WTC11 (cell line): Measurements from ENCODE around the gene ATP7A. TPM values are rescaled to one million over a fixed set of nuclear protein-coding genes. Genes with fewer than 3 reads are reported as not detected.
A peak's percentile ranks its signal among the peaks of the same experiment; 100 is the strongest.

ENCODE experiments used
- ATAC-seq: fragments of 200-7000 bp; cut with Tn5 transposase; 2 replicates; pipeline ENCODE4 v1.10.0; 2021; ENCODE audit warnings: mild to moderate bottlenecking, moderate library complexity
- CTCF ChIA-PET: fragments of 300-600 bp; sonication (Branson Sonifier 250); formaldehyde crosslinking; loops from one replicate; lab custom pipeline; 2021; ENCODE audit warnings: antibody characterized with exemption; lab: Charles Lee
- POLR2A ChIA-PET: fragments of 350-600 bp; sonication (Branson Sonifier 250); formaldehyde crosslinking; loops from one replicate; lab custom pipeline; 2021; ENCODE audit warnings: antibody characterized with exemption; lab: Charles Lee
- DNase-seq: peaks from one replicate; pipeline ENCODE4 v3.0.0; 2021; ENCODE audit warnings: low spot score
- H3K27ac Mint-ChIP-seq: 2 replicates; pipeline ENCODE4 v1.8.0; 2021; ENCODE audit warnings: mixed read lengths
- H3K27me3 Mint-ChIP-seq: 2 replicates; pipeline ENCODE4 v1.8.0; 2021; ENCODE audit warnings: low read depth, mild to moderate bottlenecking, moderate library complexity, mixed read lengths
- H3K36me3 Mint-ChIP-seq: 2 replicates; pipeline ENCODE4 v1.8.0; 2021; ENCODE audit warnings: mixed read lengths
- H3K4me1 Mint-ChIP-seq: 2 replicates; pipeline ENCODE4 v1.8.0; 2022; ENCODE audit warnings: mixed read lengths
- H3K4me3 Mint-ChIP-seq: 2 replicates; pipeline ENCODE4 v1.8.0; 2021; ENCODE audit warnings: mild to moderate bottlenecking, moderate library complexity, mixed read lengths
- H3K9me3 Mint-ChIP-seq: 2 replicates; pipeline ENCODE4 v1.8.0; 2021; ENCODE audit warnings: mixed read lengths
- CREB1 ChIP-seq: sonication (generic); formaldehyde crosslinking; IDR thresholded peaks from 2 replicates; pipeline ENCODE4 v1.8.0; 2023; ENCODE audit warnings: mild to moderate bottlenecking, missing genetic modification reagents
- CREM ChIP-seq: sonication (generic); formaldehyde crosslinking; IDR thresholded peaks from 2 replicates; pipeline ENCODE4 v1.8.1; 2022; ENCODE audit warnings: mild to moderate bottlenecking, missing genetic modification reagents, moderate library complexity
- ELF4 ChIP-seq: sonication (generic); formaldehyde crosslinking; IDR thresholded peaks from 2 replicates; pipeline ENCODE4 v1.8.1; 2022; ENCODE audit warnings: low read depth, mild to moderate bottlenecking, moderate library complexity, missing genetic modification reagents
- EMX1 ChIP-seq: fragments of 250-450 bp; sonication (Bioruptor Pico); IDR thresholded peaks from 2 replicates; pipeline ENCODE4 v1.8.0; 2021; ENCODE audit warnings: mild to moderate bottlenecking
- ERG ChIP-seq: fragments of 250-450 bp; sonication (Bioruptor Pico); IDR thresholded peaks from 2 replicates; pipeline ENCODE4 v1.8.0; 2021; ENCODE audit warnings: mild to moderate bottlenecking
- GRHL2 ChIP-seq: fragments of 250-450 bp; sonication (Bioruptor Pico); IDR thresholded peaks from 2 replicates; pipeline ENCODE4 v1.8.0; 2022; ENCODE audit warnings: mild to moderate bottlenecking, moderate library complexity; ENCODE audit not compliant: insufficient replicate concordance, severe bottlenecking
- JUN ChIP-seq: sonication (generic); formaldehyde crosslinking; IDR thresholded peaks from 2 replicates; pipeline ENCODE4 v1.8.0; 2023; ENCODE audit warnings: mild to moderate bottlenecking, missing genetic modification reagents
- MYBL2 ChIP-seq: sonication (generic); formaldehyde crosslinking; IDR thresholded peaks from 2 replicates; pipeline ENCODE4 v1.8.1; 2023; ENCODE audit warnings: mild to moderate bottlenecking, moderate library complexity, missing genetic modification reagents
- NFATC4 ChIP-seq: fragments of 250-450 bp; sonication (Bioruptor Pico); IDR thresholded peaks from 2 replicates; pipeline ENCODE4 v1.9.0; 2021; ENCODE audit warnings: mild to moderate bottlenecking
- NR3C1 ChIP-seq: sonication (generic); formaldehyde crosslinking; conservative IDR thresholded peaks from 2 replicates; pipeline ENCODE4 v1.8.1; 2023; ENCODE audit warnings: low read depth, mild to moderate bottlenecking, missing genetic modification reagents
- OVOL2 ChIP-seq: fragments of 250-450 bp; sonication (Bioruptor Pico); IDR thresholded peaks from 2 replicates; pipeline ENCODE4 v1.9.0; 2021; ENCODE audit warnings: mild to moderate bottlenecking, borderline replicate concordance
- SMAD4 ChIP-seq: sonication (generic); formaldehyde crosslinking; IDR thresholded peaks from 2 replicates; pipeline ENCODE4 v1.8.0; 2022; ENCODE audit warnings: mild to moderate bottlenecking, missing genetic modification reagents
- TCF7 ChIP-seq: sonication (generic); formaldehyde crosslinking; IDR thresholded peaks from 2 replicates; pipeline ENCODE4 v1.8.0; 2022; ENCODE audit warnings: mild to moderate bottlenecking, low read depth, missing genetic modification reagents, moderate library complexity
- TEAD1 ChIP-seq: sonication (generic); formaldehyde crosslinking; IDR thresholded peaks from 2 replicates; pipeline ENCODE4 v1.8.0; 2022; ENCODE audit warnings: mild to moderate bottlenecking, missing genetic modification reagents
- ZNF232 ChIP-seq: sonication (generic); formaldehyde crosslinking; IDR thresholded peaks from 2 replicates; pipeline ENCODE4 v1.8.0; 2022; ENCODE audit warnings: mild to moderate bottlenecking, missing genetic modification reagents
- ZNF317 ChIP-seq: sonication (generic); formaldehyde crosslinking; IDR thresholded peaks from 2 replicates; pipeline ENCODE4 v1.8.1; 2023; ENCODE audit warnings: low read depth, mild to moderate bottlenecking, moderate library complexity, missing genetic modification reagents, borderline replicate concordance
- total RNA-seq: library from RNA; stranded (reverse); gene quantifications from 3 replicates; pipeline ENCODE4 v1.2.3, GENCODE V29; 2021
- TF ChIP-seq, protein P1 (sequence below): sonication (generic); formaldehyde crosslinking; IDR thresholded peaks from 2 replicates; pipeline ENCODE4 v1.8.1; 2023; ENCODE audit warnings: mild to moderate bottlenecking, missing genetic modification reagents
- TF ChIP-seq, protein P2 (sequence below): sonication (generic); formaldehyde crosslinking; IDR thresholded peaks from 2 replicates; pipeline ENCODE4 v1.8.0; 2022; ENCODE audit warnings: missing genetic modification reagents
- TF ChIP-seq, protein P3 (sequence below): sonication (generic); formaldehyde crosslinking; conservative IDR thresholded peaks from 2 replicates; pipeline ENCODE4 v1.8.1; 2022; ENCODE audit warnings: mild to moderate bottlenecking, missing genetic modification reagents
- TF ChIP-seq, protein P4 (sequence below): fragments of 250-450 bp; sonication (Bioruptor Pico); IDR thresholded peaks from 2 replicates; pipeline ENCODE4 v1.9.0; 2021; ENCODE audit warnings: mild to moderate bottlenecking

Gene ATP7A
- total RNA-seq, 1 experiment from 2014 or later: 2.8 TPM

- TF ChIP-seq CREM (no peak), ZNF317 (no peak), TCF7 (CRISPR knock-in tag) (no peak)
Measured at GRCh38 chrX:77892887-77893286, 17.6 kb upstream of the ATP7A start (continued).

GRCh38 chrX:77893713-77894112 lies 16.8 kb upstream of the ATP7A start:
- H3K4me3 Mint-ChIP-seq: peak overlapping the region; percentile 14; the same call in 1 of the 2 replicates
- POLR2A ChIA-PET: no interaction called here

More at GRCh38 chrX:77893713-77894112, 16.8 kb upstream of the ATP7A start:
- ATAC-seq (no peak), DNase-seq (no peak)
- H3K4me1 Mint-ChIP-seq: no peaks in the 10 kb centered on the region
- H3K36me3 Mint-ChIP-seq: peaks cover 8% of the 10 kb centered on the region
- no peak overlapping the region for H3K27ac Mint-ChIP-seq
- CTCF ChIA-PET: no interaction called here
- no peaks in the 10 kb centered on the region for H3K9me3 Mint-ChIP-seq
- H3K27me3 Mint-ChIP-seq: no peaks in the 10 kb centered on the region
- TF ChIP-seq NR3C1 (CRISPR knock-in tag) (no peak), GRHL2 (CRISPR knock-in tag) (no peak), CREB1 (no peak), NFATC4 (CRISPR knock-in tag) (no peak), OVOL2 (CRISPR knock-in tag) (no peak), MYBL2 (CRISPR knock-in tag) (no peak), SMAD4 (CRISPR knock-in tag) (no peak), ZNF232 (CRISPR knock-in tag) (no peak), ERG (CRISPR knock-in tag) (no peak), JUN (CRISPR knock-in tag) (no peak), EMX1 (no peak), ELF4 (CRISPR knock-in tag) (no peak), TEAD1 (no peak)
- TF ChIP-seq, protein P1, sequence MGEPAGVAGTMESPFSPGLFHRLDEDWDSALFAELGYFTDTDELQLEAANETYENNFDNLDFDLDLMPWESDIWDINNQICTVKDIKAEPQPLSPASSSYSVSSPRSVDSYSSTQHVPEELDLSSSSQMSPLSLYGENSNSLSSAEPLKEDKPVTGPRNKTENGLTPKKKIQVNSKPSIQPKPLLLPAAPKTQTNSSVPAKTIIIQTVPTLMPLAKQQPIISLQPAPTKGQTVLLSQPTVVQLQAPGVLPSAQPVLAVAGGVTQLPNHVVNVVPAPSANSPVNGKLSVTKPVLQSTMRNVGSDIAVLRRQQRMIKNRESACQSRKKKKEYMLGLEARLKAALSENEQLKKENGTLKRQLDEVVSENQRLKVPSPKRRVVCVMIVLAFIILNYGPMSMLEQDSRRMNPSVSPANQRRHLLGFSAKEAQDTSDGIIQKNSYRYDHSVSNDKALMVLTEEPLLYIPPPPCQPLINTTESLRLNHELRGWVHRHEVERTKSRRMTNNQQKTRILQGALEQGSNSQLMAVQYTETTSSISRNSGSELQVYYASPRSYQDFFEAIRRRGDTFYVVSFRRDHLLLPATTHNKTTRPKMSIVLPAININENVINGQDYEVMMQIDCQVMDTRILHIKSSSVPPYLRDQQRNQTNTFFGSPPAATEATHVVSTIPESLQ: no peak
- TF ChIP-seq, protein P2, sequence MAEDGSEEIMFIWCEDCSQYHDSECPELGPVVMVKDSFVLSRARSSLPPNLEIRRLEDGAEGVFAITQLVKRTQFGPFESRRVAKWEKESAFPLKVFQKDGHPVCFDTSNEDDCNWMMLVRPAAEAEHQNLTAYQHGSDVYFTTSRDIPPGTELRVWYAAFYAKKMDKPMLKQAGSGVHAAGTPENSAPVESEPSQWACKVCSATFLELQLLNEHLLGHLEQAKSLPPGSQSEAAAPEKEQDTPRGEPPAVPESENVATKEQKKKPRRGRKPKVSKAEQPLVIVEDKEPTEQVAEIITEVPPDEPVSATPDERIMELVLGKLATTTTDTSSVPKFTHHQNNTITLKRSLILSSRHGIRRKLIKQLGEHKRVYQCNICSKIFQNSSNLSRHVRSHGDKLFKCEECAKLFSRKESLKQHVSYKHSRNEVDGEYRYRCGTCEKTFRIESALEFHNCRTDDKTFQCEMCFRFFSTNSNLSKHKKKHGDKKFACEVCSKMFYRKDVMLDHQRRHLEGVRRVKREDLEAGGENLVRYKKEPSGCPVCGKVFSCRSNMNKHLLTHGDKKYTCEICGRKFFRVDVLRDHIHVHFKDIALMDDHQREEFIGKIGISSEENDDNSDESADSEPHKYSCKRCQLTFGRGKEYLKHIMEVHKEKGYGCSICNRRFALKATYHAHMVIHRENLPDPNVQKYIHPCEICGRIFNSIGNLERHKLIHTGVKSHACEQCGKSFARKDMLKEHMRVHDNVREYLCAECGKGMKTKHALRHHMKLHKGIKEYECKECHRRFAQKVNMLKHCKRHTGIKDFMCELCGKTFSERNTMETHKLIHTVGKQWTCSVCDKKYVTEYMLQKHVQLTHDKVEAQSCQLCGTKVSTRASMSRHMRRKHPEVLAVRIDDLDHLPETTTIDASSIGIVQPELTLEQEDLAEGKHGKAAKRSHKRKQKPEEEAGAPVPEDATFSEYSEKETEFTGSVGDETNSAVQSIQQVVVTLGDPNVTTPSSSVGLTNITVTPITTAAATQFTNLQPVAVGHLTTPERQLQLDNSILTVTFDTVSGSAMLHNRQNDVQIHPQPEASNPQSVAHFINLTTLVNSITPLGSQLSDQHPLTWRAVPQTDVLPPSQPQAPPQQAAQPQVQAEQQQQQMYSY (CRISPR knock-in tag): no peak
- TF ChIP-seq, protein P3, sequence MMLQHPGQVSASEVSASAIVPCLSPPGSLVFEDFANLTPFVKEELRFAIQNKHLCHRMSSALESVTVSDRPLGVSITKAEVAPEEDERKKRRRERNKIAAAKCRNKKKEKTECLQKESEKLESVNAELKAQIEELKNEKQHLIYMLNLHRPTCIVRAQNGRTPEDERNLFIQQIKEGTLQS (CRISPR knock-in tag): no peak
- TF ChIP-seq, protein P4, sequence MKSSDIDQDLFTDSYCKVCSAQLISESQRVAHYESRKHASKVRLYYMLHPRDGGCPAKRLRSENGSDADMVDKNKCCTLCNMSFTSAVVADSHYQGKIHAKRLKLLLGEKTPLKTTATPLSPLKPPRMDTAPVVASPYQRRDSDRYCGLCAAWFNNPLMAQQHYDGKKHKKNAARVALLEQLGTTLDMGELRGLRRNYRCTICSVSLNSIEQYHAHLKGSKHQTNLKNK: no peak
